ENCODE results near the gene TMEM30B.

- TF ChIP-seq CTCF (IDR thresholded peaks at IDR 0.05; ENCODE audit: insufficient read depth, low read length) (no peak), POLR2AphosphoS5 (IDR thresholded peaks at IDR 0.05; ENCODE audit: low read depth) (no peak), GABPA (IDR thresholded peaks at IDR 0.05; ENCODE audit: low read depth) (no peak)
These were observed 31.1 kb downstream of the TMEM30B start for GRCh38 chr14:61250063-61250462.
